Uterus (tissue), 4 donors: Measurements from ENCODE around the gene DTYMK. TPM values are rescaled to one million over a fixed set of nuclear protein-coding genes. Genes with fewer than 3 reads are reported as not detected.
"Not testable (repeated sequence)": the region's sequence is repeated elsewhere in the genome, so short reads cannot be mapped to it uniquely, and the experiment has no call there.

Experiments
- DNase-seq, 2 donors: peaks; one replicate each; pipeline ENCODE4 v3.0.0-alpha.2; 2019 to 2020
- H3K27ac ChIP-seq, 2 donors: fragments of 200-600 bp; sonication (generic); 1 replicate in 1 of 2; 2 replicates in 1 of 2; pipeline ENCODE4 v1.5.1; 2016 to 2018
- H3K27me3 ChIP-seq, 2 donors: fragments of 200-600 bp; sonication (generic); one replicate each; pipeline ENCODE4 v1.5.1; 2018 to 2019; ENCODE audit warnings: control low read depth in 1 of 2
- H3K36me3 ChIP-seq, 2 donors: fragments of 200-600 bp; sonication (generic); one replicate each; pipeline ENCODE4 v1.5.1; 2019; ENCODE audit warnings: control low read depth in 1 of 2
- H3K4me1 ChIP-seq, 2 donors: fragments of 200-600 bp; sonication (generic); one replicate each; pipeline ENCODE4 v1.5.1; 2018 to 2019; ENCODE audit warnings: control low read depth in 1 of 2
- H3K4me3 ChIP-seq, 2 donors: fragments of 200-600 bp; sonication (generic); 1 replicate in 1 of 2; 2 replicates in 1 of 2; pipeline ENCODE4 v1.5.1; 2018 to 2019; ENCODE audit warnings: mild to moderate bottlenecking in 1 of 2
- H3K9me3 ChIP-seq, 2 donors: fragments of 200-600 bp; sonication (generic); one replicate each; pipeline ENCODE4 v1.5.1; 2019; ENCODE audit warnings: control low read depth in 1 of 2
- POLR2A ChIP-seq, 2 donors: fragments of 450-650 bp; IDR thresholded peaks; one replicate each; pipeline ENCODE4 v1.6.1; 2016; ENCODE audit warnings: antibody characterized with exemption in 2 of 2, mild to moderate bottlenecking in 1 of 2, moderate library complexity in 1 of 2
- intact Hi-C: fragments of 100-400 bp; cut with DNase I; formaldehyde crosslinking; loops from one replicate; pipeline ENCODE4 v1.15.1; 2023; ENCODE audit warnings: low total_unique reads
- total RNA-seq, 4 donors: library from RNA; depleted of rRNA in 3 of 4; stranded (reverse); fragments of >200 nt in 3 of 4; gene quantifications; one replicate each; pipeline versions ENCODE4 v1.1.0 to v1.2.4, GENCODE V29; 2014 to 2023
- TF ChIP-seq, protein P1 (sequence below), 4 experiments: fragments of 200-600 bp in 2 of 4; fragments of 450-650 bp in 2 of 4; sonication (generic) in 2 of 4; IDR thresholded peaks; one replicate each; pipeline ENCODE4 v1.5.1; 2016 to 2019; ENCODE audit warnings: antibody characterized with exemption in 4 of 4, mild to moderate bottlenecking in 2 of 4, moderate library complexity in 1 of 4
- donor health status: DM: yes; HTN: yes; CAD: no.

Gene DTYMK
- total RNA-seq, 4 donors from 2014 or later: 0.59 to 17.8 (median 8.4) TPM

GRCh38 chr2:241668354-241668753 is 18.3 kb downstream of the DTYMK start:
- Histone ChIP-seq H3K27ac (no peak overlapping the region), H3K27me3 (no peaks in the 10 kb centered on the region), H3K9me3 (no peaks in the 10 kb centered on the region), H3K4me3 (no peak overlapping the region), H3K36me3 (no peaks in the 10 kb centered on the region), H3K4me1 (no peaks in the 10 kb centered on the region)
- no peak for DNase-seq
- intact Hi-C loops: no loop called here
- TF ChIP-seq, protein P1, sequence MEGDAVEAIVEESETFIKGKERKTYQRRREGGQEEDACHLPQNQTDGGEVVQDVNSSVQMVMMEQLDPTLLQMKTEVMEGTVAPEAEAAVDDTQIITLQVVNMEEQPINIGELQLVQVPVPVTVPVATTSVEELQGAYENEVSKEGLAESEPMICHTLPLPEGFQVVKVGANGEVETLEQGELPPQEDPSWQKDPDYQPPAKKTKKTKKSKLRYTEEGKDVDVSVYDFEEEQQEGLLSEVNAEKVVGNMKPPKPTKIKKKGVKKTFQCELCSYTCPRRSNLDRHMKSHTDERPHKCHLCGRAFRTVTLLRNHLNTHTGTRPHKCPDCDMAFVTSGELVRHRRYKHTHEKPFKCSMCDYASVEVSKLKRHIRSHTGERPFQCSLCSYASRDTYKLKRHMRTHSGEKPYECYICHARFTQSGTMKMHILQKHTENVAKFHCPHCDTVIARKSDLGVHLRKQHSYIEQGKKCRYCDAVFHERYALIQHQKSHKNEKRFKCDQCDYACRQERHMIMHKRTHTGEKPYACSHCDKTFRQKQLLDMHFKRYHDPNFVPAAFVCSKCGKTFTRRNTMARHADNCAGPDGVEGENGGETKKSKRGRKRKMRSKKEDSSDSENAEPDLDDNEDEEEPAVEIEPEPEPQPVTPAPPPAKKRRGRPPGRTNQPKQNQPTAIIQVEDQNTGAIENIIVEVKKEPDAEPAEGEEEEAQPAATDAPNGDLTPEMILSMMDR (IDR thresholded peaks at IDR 0.05): no peak
- no peak for TF ChIP-seq POLR2A (IDR thresholded peaks at IDR 0.05)

GRCh38 chr2:241666627-241667400 is 19.8 kb downstream of the DTYMK start:
- no peaks in the 10 kb centered on the region for H3K36me3 ChIP-seq

DNA sequence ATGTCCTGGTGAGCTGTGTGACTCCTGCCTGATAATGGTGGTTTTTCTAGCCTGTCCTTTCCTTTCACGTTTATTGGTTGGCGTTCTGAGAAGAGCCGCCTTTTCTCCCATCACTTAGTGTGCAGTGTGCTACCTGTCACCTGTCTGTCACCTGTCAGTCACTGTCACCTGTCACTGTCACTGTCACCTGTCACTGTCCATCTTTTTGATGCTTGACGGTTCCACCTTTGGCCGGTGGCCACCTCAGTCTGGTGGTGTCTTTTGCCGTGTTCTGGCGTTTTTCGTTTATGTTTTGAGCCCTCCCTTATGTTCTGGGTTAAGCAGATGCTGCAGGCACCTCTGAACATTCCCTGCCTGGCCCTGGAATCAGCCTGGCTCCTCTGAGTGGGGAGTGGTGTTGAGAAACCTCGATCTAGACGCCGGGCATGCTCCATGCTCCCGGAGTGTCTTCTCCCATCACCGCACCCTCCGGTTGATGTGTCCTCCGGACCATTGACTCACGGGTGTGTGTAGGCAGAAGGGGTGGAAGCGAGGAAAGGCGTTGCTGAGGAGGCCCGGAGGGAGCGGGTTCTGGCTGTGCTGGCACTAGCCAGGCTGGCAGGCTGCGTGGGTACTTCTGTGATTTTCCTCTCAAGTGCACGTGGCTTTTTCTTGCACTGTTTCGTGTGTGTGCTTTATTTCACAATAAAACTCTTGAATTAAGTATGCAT is 20.7 kb downstream of the DTYMK start:
- no peak for DNase-seq
- TF ChIP-seq POLR2A (IDR thresholded peaks at IDR 0.05): no peak
- TF ChIP-seq, protein P1 (IDR thresholded peaks at IDR 0.05): no peak
- Histone ChIP-seq H3K4me1 (no peaks in the 10 kb centered on the region), H3K4me3 (no peak overlapping the region), H3K36me3 (no peaks in the 10 kb centered on the region), H3K9me3 (no peaks in the 10 kb centered on the region), H3K27me3 (no peaks in the 10 kb centered on the region), H3K27ac (no peak overlapping the region)
- intact Hi-C loops: no loop called here

More at GRCh38 chr2:241666627-241667400, 19.8 kb downstream of the DTYMK start:
- TF ChIP-seq POLR2A (IDR thresholded peaks at IDR 0.05): no peak
- TF ChIP-seq, protein P1 (IDR thresholded peaks at IDR 0.05): no peak
- H3K4me3 ChIP-seq: no peak overlapping the region
- intact Hi-C loops: no loop called here
- no peaks in the 10 kb centered on the region for H3K27me3 ChIP-seq
- no peak overlapping the region for H3K27ac ChIP-seq
- H3K9me3 ChIP-seq: no peaks in the 10 kb centered on the region
- DNase-seq: no peak
- H3K4me1 ChIP-seq: no peaks in the 10 kb centered on the region

- intact Hi-C loops, H3K4me3 ChIP-seq, H3K27me3 ChIP-seq, H3K36me3 ChIP-seq, H3K9me3 ChIP-seq, H3K27ac ChIP-seq, H3K4me1 ChIP-seq, DNase-seq: not testable (repeated sequence)
These were observed 23.9 kb downstream of the DTYMK start for GRCh38 chr2:241662731-241663130.

DNA sequence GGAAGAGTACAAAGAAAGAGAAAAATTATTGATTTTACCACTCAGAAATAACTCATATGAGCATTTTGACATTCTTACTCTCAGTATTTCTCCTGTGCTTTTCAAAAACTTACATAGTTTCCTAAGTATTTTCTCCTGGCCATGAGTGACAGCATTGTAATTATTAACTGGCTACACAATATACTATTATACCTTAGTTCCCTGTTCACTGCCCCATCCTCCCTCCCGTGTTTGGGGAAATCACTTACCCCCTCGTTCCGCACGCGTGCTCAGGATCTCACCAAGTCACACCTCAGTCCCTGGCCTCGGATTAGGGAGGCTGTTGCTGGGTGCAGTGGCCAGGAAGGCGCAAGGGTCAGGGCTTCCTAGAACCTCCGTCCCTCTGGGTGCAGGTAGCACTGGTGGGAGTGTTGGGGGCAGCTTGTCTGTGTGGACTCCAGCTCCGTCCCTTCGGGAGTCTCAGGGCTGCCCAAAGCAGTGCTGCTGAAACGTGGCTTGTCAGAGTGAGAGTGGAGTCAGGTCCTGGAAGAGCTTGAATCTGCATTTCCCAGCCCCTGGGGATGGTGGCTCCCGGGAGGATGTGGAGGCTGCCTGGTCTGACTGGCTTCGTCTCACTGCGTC is 25.9 kb downstream of the DTYMK start:
- intact Hi-C loops: no loop called here
- H3K27me3 ChIP-seq: no peaks in the 10 kb centered on the region
- DNase-seq: no peak
- H3K9me3 ChIP-seq: no peaks in the 10 kb centered on the region
- no peak overlapping the region for H3K4me3 ChIP-seq
- no peaks in the 10 kb centered on the region for H3K4me1 ChIP-seq
- H3K36me3 ChIP-seq: no peaks in the 10 kb centered on the region
- TF ChIP-seq, protein P1 (IDR thresholded peaks at IDR 0.05): no peak
- no peak for TF ChIP-seq POLR2A (IDR thresholded peaks at IDR 0.05)
- no peak overlapping the region for H3K27ac ChIP-seq
